SU-DHL-6 (cell line): ENCODE data around the gene DEFB114.

ENCODE experiments used
- H2AFZ ChIP-seq: fragments of 200-600 bp; sonication (generic); 2 replicates; pipeline ENCODE4 v1.6.1; 2014; ENCODE audit warnings: low read depth, mild to moderate bottlenecking, moderate library complexity, mixed read lengths, antibody characterized with exemption, low read length; ENCODE audit not compliant: severe bottlenecking
- H3F3A ChIP-seq: fragments of 200-600 bp; shearing (Covaris generic); 2 replicates; pipeline ENCODE4 v1.6.0; 2016; ENCODE audit warnings: antibody characterized with exemption, mild to moderate bottlenecking; ENCODE audit not compliant: insufficient read depth
- H3K27ac ChIP-seq: fragments of 200-600 bp; sonication (generic); 2 replicates; pipeline ENCODE4 v1.5.1; 2016; ENCODE audit warnings: low read depth, mild to moderate bottlenecking, low read length, moderate library complexity, mixed read lengths
- H3K27me3 ChIP-seq: fragments of 200-600 bp; sonication (generic), shearing (Covaris generic); 2 replicates; pipeline ENCODE4 v1.6.0; 2014; ENCODE audit warnings: mild to moderate bottlenecking, low read length
- H3K36me3 ChIP-seq: fragments of 200-600 bp; sonication (generic); 2 replicates; pipeline ENCODE4 v1.6.1; 2014; ENCODE audit warnings: mild to moderate bottlenecking, low read length, mixed read lengths
- H3K4me2 ChIP-seq: fragments of 300-600, 200-600 bp; shearing (Covaris generic), sonication (generic); 2 replicates; pipeline ENCODE4 v1.6.0; 2014; ENCODE audit warnings: low read length, low read depth, mild to moderate bottlenecking; ENCODE audit not compliant: poor library complexity, severe bottlenecking
- H3K4me3 ChIP-seq: fragments of 200-600 bp; sonication (generic); 2 replicates; pipeline ENCODE4 v1.5.1; 2014; ENCODE audit warnings: antibody characterized with exemption, low read length, mild to moderate bottlenecking, mixed read lengths; ENCODE audit not compliant: insufficient read depth, poor library complexity, severe bottlenecking
- H3K79me2 ChIP-seq: fragments of 200-600 bp; sonication (generic); 2 replicates; pipeline ENCODE4 v1.6.1; 2014; ENCODE audit warnings: mild to moderate bottlenecking, low read length, moderate library complexity; ENCODE audit not compliant: insufficient read depth
- H3K9ac ChIP-seq: fragments of 200-600 bp; sonication (generic); 2 replicates; pipeline ENCODE4 v1.7.0; 2014; ENCODE audit warnings: mild to moderate bottlenecking, low read length
- H3K9me2 ChIP-seq: fragments of 200-600 bp; sonication (generic); replicated peaks from 2 replicates; pipeline ENCODE4 v1.6.1; 2014; ENCODE audit warnings: low read length; ENCODE audit not compliant: insufficient read depth
- H3K9me3 ChIP-seq: fragments of 200-600 bp; sonication (generic); 2 replicates; pipeline ENCODE4 v1.6.1; 2014; ENCODE audit warnings: low read length, mixed read lengths; ENCODE audit not compliant: insufficient read depth
- H4K20me1 ChIP-seq: fragments of 200-600 bp; sonication (generic); 2 replicates; pipeline ENCODE4 v1.6.1; 2014; ENCODE audit warnings: low read depth, mild to moderate bottlenecking, antibody characterized with exemption, low read length, moderate library complexity, mixed read lengths
- EZH2phosphoT487 ChIP-seq: fragments of 200-600 bp; sonication (generic), shearing (Covaris generic); conservative IDR thresholded peaks from 2 replicates; pipeline ENCODE4 v1.6.1; 2018; ENCODE audit warnings: mild to moderate bottlenecking, antibody characterized with exemption, low read length, moderate library complexity, mixed read lengths
- TF ChIP-seq, protein P1 (sequence below): fragments of 200-600 bp; sonication (generic); IDR thresholded peaks from one replicate; pipeline ENCODE4 v1.5.1; 2017; ENCODE audit warnings: antibody characterized with exemption, mild to moderate bottlenecking, low read length, moderate library complexity; ENCODE audit not compliant: insufficient read depth, poor library complexity, severe bottlenecking

Gene DEFB114, protein sequence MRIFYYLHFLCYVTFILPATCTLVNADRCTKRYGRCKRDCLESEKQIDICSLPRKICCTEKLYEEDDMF

DNA sequence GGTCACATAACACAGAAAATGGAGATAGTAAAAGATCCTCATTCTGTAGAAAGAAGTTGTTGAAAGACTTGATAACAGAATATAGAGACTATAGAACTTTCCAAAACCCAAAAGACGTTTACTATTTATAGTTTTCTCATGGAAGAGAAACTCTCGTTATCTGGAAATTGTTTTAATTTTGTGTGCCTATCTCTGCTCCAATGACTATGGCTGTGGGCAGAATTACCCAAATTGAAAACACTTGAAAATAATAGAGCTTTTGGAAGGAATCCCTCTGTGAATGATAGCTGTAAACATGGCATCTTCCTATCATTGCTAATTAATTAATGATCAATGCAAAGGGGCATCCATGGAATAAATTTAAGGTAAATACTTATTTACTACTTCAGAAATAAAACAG is at the start of gene DEFB114:
TSS of gene DEFB114 (minus strand) at position 101 of the 400 bp plus-strand sequence. CDS start at position 42, 59 bp downstream.
- Histone ChIP-seq H3K79me2 (no peaks in the 10 kb centered on the region), H4K20me1 (peaks cover 2% of the 10 kb centered on the region; the same call in 1 of the 2 replicates), H3K9ac (no peak within 1 kb of the TSS), H3K27ac (no peak within 1 kb of the TSS), H2AFZ (no peak within 1 kb of the TSS), H3K27me3 (no peaks in the 10 kb centered on the region), H3K9me3 (no peaks in the 10 kb centered on the region), H3K9me2 (no peaks in the 10 kb centered on the region), H3K36me3 (peaks cover 4% of the 10 kb centered on the region; the same call in 1 of the 2 replicates), H3K4me3 (no peak within 1 kb of the TSS), H3F3A (no peaks in the 10 kb centered on the region), H3K4me2 (no peak within 1 kb of the TSS)
- TF ChIP-seq EZH2phosphoT487, result no peak
- TF ChIP-seq, protein P1, sequence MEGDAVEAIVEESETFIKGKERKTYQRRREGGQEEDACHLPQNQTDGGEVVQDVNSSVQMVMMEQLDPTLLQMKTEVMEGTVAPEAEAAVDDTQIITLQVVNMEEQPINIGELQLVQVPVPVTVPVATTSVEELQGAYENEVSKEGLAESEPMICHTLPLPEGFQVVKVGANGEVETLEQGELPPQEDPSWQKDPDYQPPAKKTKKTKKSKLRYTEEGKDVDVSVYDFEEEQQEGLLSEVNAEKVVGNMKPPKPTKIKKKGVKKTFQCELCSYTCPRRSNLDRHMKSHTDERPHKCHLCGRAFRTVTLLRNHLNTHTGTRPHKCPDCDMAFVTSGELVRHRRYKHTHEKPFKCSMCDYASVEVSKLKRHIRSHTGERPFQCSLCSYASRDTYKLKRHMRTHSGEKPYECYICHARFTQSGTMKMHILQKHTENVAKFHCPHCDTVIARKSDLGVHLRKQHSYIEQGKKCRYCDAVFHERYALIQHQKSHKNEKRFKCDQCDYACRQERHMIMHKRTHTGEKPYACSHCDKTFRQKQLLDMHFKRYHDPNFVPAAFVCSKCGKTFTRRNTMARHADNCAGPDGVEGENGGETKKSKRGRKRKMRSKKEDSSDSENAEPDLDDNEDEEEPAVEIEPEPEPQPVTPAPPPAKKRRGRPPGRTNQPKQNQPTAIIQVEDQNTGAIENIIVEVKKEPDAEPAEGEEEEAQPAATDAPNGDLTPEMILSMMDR, result no peak

DNA sequence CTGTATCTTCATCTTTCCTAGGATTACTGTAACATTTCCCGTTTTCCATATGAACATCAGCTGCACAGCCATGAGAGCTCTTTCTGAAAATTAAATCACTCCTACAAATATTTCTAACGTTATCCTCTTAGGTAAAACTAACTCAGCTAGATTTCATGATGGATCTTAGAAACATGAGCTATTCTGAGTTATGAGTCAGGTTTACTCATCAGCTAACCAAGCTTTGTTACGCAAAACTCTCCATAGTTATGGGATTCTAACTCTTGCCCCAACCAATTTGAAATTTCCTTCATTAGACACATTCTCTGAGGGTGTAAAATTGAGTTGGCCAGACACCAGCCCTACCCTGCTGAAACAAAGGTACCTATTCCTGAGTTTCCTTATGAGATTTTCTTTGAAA is 43.9 kb upstream of the DEFB114 start:
- no peaks in the 10 kb centered on the region for H3K36me3 ChIP-seq
- H2AFZ ChIP-seq, result no peak overlapping the region
- H3K9me2 ChIP-seq, result no peaks in the 10 kb centered on the region
- TF ChIP-seq EZH2phosphoT487, result no peak
- TF ChIP-seq, protein P1, result no peak
- no peak overlapping the region for H3K4me3 ChIP-seq
- no peaks in the 10 kb centered on the region for H3F3A ChIP-seq
- H4K20me1 ChIP-seq, result no peaks in the 10 kb centered on the region
- no peak overlapping the region for H3K4me2 ChIP-seq
- H3K9me3 ChIP-seq, result no peaks in the 10 kb centered on the region
- no peak overlapping the region for H3K27ac ChIP-seq
- no peaks in the 10 kb centered on the region for H3K79me2 ChIP-seq
- H3K27me3 ChIP-seq, result no peaks in the 10 kb centered on the region
- H3K9ac ChIP-seq, result no peak overlapping the region

DNA sequence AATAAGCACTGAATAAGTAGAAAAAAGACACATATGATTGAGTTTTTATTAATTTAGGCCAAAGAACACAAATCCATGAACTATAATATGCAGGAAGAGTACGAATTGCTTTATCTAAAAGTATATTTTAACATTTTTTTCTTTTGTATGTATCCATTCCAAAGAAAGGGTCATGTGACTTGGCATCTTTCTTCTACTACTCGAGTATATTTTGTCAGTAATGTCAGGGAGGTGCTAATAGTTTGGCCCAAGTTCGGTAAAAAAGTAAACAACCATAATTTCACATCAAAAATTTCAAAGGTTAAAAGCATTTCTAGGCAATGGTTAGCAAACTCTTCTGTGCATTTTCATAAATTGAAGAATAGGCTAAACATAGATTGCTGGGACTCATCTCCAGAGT is 39.2 kb upstream of the DEFB114 start:
- Histone ChIP-seq H3K36me3 (no peaks in the 10 kb centered on the region), H3K9me2 (no peaks in the 10 kb centered on the region), H3K79me2 (no peaks in the 10 kb centered on the region), H3K4me2 (no peak overlapping the region), H3K9me3 (no peaks in the 10 kb centered on the region), H3F3A (no peaks in the 10 kb centered on the region), H3K27ac (no peak overlapping the region), H3K4me3 (no peak overlapping the region), H4K20me1 (peaks cover under 1% of the 10 kb centered on the region; the same call in 1 of the 2 replicates), H2AFZ (no peak overlapping the region), H3K9ac (no peak overlapping the region), H3K27me3 (no peaks in the 10 kb centered on the region)
- TF ChIP-seq, protein P1, result no peak
- no peak for TF ChIP-seq EZH2phosphoT487
